Left lung (tissue), 10 donors: Measurements from ENCODE around the gene IRX3. TPM values are rescaled to one million over a fixed set of nuclear protein-coding genes. Genes with fewer than 3 reads are reported as not detected.

Experiments used
- ATAC-seq: fragments of 200-7000 bp; cut with Tn5 transposase; one replicate; pipeline ENCODE4 v1.9.1; 2020; ENCODE audit warnings: moderate library complexity
- DNase-seq, 4 donors: peaks; one replicate each; pipeline ENCODE4 v3.0.0-alpha.2; 2013 to 2020
- H3K27ac ChIP-seq, 2 donors: fragments of 200-600 bp; sonication (generic) in 1 of 2; one replicate each; pipeline versions ENCODE4 v1.5.0 to v1.8.0; 2020 to 2021
- H3K27me3 ChIP-seq, 2 donors: fragments of 200-600 bp; sonication (generic) in 1 of 2; one replicate each; pipeline versions ENCODE4 v1.5.0 to v1.8.0; 2020 to 2021
- H3K36me3 ChIP-seq, 2 donors: fragments of 200-600 bp; sonication (generic) in 1 of 2; one replicate each; pipeline versions ENCODE4 v1.5.0 to v1.8.0; 2020 to 2021
- H3K4me1 ChIP-seq, 2 donors: fragments of 200-600 bp; one replicate each; pipeline ENCODE4 v1.8.0; 2021
- H3K4me3 ChIP-seq, 2 donors: fragments of 200-600 bp; sonication (generic) in 1 of 2; one replicate each; pipeline versions ENCODE4 v1.5.0 to v1.8.0; 2020 to 2021; ENCODE audit warnings: mild to moderate bottlenecking in 1 of 2
- H3K9me3 ChIP-seq, 2 donors: fragments of 200-600 bp; sonication (generic) in 1 of 2; one replicate each; pipeline versions ENCODE4 v1.5.0 to v1.8.0; 2020 to 2021
- intact Hi-C, 2 donors: fragments of 100-400 bp; cut with DNase I; formaldehyde crosslinking; loops; one replicate each; pipeline versions ENCODE4 v1.11.2 to v1.14.2; 2022
- polyA plus RNA-seq, 6 donors: library from polyadenylated mRNA; unstranded; fragments of 120-200 nt; gene quantifications; one replicate each; pipeline ENCODE4 v1.2.1, GENCODE V29; 2013; ENCODE audit not compliant: insufficient read length in 6 of 6
- total RNA-seq, 2 donors: library from RNA; stranded (reverse); fragmentation: NEBNext Ultra II Directional; extraction: Animal tissue kit (Norgen Biotek cat#: 25700); gene quantifications; one replicate each; pipeline ENCODE4 v1.2.1, GENCODE V29; 2021
- TF ChIP-seq, protein P1 (sequence below), 2 donors: fragments of 200-600 bp; sonication (generic) in 1 of 2; IDR thresholded peaks; one replicate each; pipeline versions ENCODE4 v1.5.0 to v1.8.0; 2021; ENCODE audit warnings: antibody characterized with exemption in 2 of 2
- donor health status: DM: no; HTN: yes; CAD: no.
- donor health status: DM: no; HTN: no; CAD: no.

IRX3 gene
- total and polyA plus RNA-seq, 8 donors: 40.7 to 76.2 (median 62.2) TPM

GRCh38 chr16:54236773-54237172, 49.8 kb downstream of the IRX3 start:
- no peaks in the 10 kb centered on the region for H3K9me3 ChIP-seq
- no peaks in the 10 kb centered on the region for H3K27me3 ChIP-seq
- H3K36me3 ChIP-seq: no peaks in the 10 kb centered on the region
- intact Hi-C loops: no loop called here
- DNase-seq: no peak
- no peak for ATAC-seq
- no peak overlapping the region for H3K4me3 ChIP-seq
- no peak overlapping the region for H3K27ac ChIP-seq
- TF ChIP-seq, protein P1, sequence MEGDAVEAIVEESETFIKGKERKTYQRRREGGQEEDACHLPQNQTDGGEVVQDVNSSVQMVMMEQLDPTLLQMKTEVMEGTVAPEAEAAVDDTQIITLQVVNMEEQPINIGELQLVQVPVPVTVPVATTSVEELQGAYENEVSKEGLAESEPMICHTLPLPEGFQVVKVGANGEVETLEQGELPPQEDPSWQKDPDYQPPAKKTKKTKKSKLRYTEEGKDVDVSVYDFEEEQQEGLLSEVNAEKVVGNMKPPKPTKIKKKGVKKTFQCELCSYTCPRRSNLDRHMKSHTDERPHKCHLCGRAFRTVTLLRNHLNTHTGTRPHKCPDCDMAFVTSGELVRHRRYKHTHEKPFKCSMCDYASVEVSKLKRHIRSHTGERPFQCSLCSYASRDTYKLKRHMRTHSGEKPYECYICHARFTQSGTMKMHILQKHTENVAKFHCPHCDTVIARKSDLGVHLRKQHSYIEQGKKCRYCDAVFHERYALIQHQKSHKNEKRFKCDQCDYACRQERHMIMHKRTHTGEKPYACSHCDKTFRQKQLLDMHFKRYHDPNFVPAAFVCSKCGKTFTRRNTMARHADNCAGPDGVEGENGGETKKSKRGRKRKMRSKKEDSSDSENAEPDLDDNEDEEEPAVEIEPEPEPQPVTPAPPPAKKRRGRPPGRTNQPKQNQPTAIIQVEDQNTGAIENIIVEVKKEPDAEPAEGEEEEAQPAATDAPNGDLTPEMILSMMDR (IDR thresholded peaks at IDR 0.05): no peak
- no peaks in the 10 kb centered on the region for H3K4me1 ChIP-seq

DNA sequence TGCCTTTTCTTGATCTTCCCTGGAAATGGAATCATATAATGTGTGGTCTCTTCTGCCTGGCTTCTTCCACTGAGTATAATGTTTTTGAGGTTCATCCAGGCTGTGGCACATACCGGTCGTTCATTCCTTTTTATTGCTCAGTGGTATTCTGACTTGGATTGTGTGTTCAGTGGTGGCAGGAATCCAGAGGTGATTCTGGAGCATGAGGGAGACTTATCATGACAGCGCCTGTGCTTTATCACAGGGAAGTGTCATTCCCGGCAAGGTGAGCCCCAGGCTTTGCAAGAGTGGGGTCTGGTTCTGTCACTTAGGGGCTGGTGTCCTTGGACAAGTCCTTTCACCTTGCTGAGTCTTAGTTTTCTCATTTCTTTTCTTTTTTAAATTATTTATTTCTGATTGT, 53.0 kb downstream of the IRX3 start:
- intact Hi-C loops: no loop called here
- no peaks in the 10 kb centered on the region for H3K36me3 ChIP-seq
- no peak for DNase-seq
- no peaks in the 10 kb centered on the region for H3K9me3 ChIP-seq
- no peak for ATAC-seq
- TF ChIP-seq, protein P1 (IDR thresholded peaks at IDR 0.05): no peak
- H3K4me3 ChIP-seq: no peak overlapping the region
- no peak overlapping the region for H3K27ac ChIP-seq
- no peaks in the 10 kb centered on the region for H3K4me1 ChIP-seq
- no peaks in the 10 kb centered on the region for H3K27me3 ChIP-seq
